Nephron progenitor cell (in vitro differentiated cells): ENCODE data around the gene FLT1.

Experiments used
- DNase-seq: peaks from one replicate; pipeline ENCODE4 v3.0.0; 2021
- H3K27ac Mint-ChIP-seq: 2 replicates; pipeline ENCODE4 v1.8.0; 2021; ENCODE audit warnings: mild to moderate bottlenecking, moderate library complexity, mixed read lengths
- H3K27me3 Mint-ChIP-seq: 2 replicates; pipeline ENCODE4 v1.8.0; 2021; ENCODE audit warnings: mild to moderate bottlenecking, low read depth, mixed read lengths; ENCODE audit not compliant: poor library complexity
- H3K36me3 Mint-ChIP-seq: 2 replicates; pipeline ENCODE4 v1.8.0; 2021; ENCODE audit warnings: low read depth, mixed read lengths
- H3K4me1 Mint-ChIP-seq: 2 replicates; pipeline ENCODE4 v1.8.0; 2021; ENCODE audit warnings: mixed read lengths
- H3K4me3 Mint-ChIP-seq: 2 replicates; pipeline ENCODE4 v1.8.0; 2021; ENCODE audit warnings: mild to moderate bottlenecking, moderate library complexity, mixed read lengths
- H3K9me3 Mint-ChIP-seq: 2 replicates; pipeline ENCODE4 v1.8.0; 2021; ENCODE audit warnings: mild to moderate bottlenecking, moderate library complexity, mixed read lengths
- CTCF ChIP-seq: fragments of 200-600 bp; sonication (generic); IDR thresholded peaks from 2 replicates; pipeline ENCODE4 v1.5.0; 2021; ENCODE audit warnings: antibody characterized with exemption

Gene FLT1

GRCh38 chr13:28325022-28325421 lies 169.9 kb downstream of the FLT1 start:
- no peak for DNase-seq
- no peak for TF ChIP-seq CTCF
- peaks cover 11% of the 10 kb centered on the region for H3K36me3 Mint-ChIP-seq
- H3K4me3 Mint-ChIP-seq = no peak overlapping the region
- H3K9me3 Mint-ChIP-seq = peaks cover 13% of the 10 kb centered on the region
- H3K27ac Mint-ChIP-seq = no peak overlapping the region
- peaks cover 58% of the 10 kb centered on the region for H3K4me1 Mint-ChIP-seq
- H3K27me3 Mint-ChIP-seq = peaks cover 10% of the 10 kb centered on the region

- peaks cover 10% of the 10 kb centered on the region for H3K27me3 Mint-ChIP-seq
- peaks cover 11% of the 10 kb centered on the region for H3K36me3 Mint-ChIP-seq
- no peak overlapping the region for H3K27ac Mint-ChIP-seq
- peaks cover 58% of the 10 kb centered on the region for H3K4me1 Mint-ChIP-seq
- TF ChIP-seq CTCF = peak; percentile 69
- H3K9me3 Mint-ChIP-seq = peaks cover 13% of the 10 kb centered on the region
- no peak overlapping the region for H3K4me3 Mint-ChIP-seq
- DNase-seq = peak; percentile 67
Measured at GRCh38 chr13:28324181-28324789, 170.6 kb downstream of the FLT1 start.

- H3K27me3 Mint-ChIP-seq = peaks cover 8% of the 10 kb centered on the region
- H3K4me1 Mint-ChIP-seq = peaks cover 71% of the 10 kb centered on the region
- no peak overlapping the region for H3K4me3 Mint-ChIP-seq
- H3K36me3 Mint-ChIP-seq = peaks cover 5% of the 10 kb centered on the region
- H3K9me3 Mint-ChIP-seq = peaks cover 2% of the 10 kb centered on the region
- DNase-seq = no peak
- no peak for TF ChIP-seq CTCF
- no peak overlapping the region for H3K27ac Mint-ChIP-seq
Measured at GRCh38 chr13:28322256-28322905, 172.5 kb downstream of the FLT1 start.

GRCh38 chr13:28321756-28322155 lies 173.2 kb downstream of the FLT1 start:
- Mint-ChIP-seq H3K9me3 (no peaks in the 10 kb centered on the region), H3K36me3 (no peaks in the 10 kb centered on the region), H3K27ac (no peak overlapping the region), H3K27me3 (peaks cover 6% of the 10 kb centered on the region), H3K4me1 (peaks cover 72% of the 10 kb centered on the region), H3K4me3 (no peak overlapping the region)
- DNase-seq = no peak
- TF ChIP-seq CTCF = no peak

- H3K27me3 Mint-ChIP-seq = peaks cover 6% of the 10 kb centered on the region
- no peak for TF ChIP-seq CTCF
- H3K36me3 Mint-ChIP-seq = no peaks in the 10 kb centered on the region
- no peaks in the 10 kb centered on the region for H3K9me3 Mint-ChIP-seq
- no peak overlapping the region for H3K27ac Mint-ChIP-seq
- no peak for DNase-seq
- H3K4me1 Mint-ChIP-seq = peaks cover 79% of the 10 kb centered on the region
- H3K4me3 Mint-ChIP-seq = no peak overlapping the region
Measured at GRCh38 chr13:28320884-28321574, 173.9 kb downstream of the FLT1 start.
